IPS-15b (cell line): ENCODE data around the gene ATP10A.

Experiments used
- H3K27me3 ChIP-seq: one replicate; pipeline ENCODE4 v1.6.1; 2013; ENCODE audit warnings: low read length; ENCODE audit not compliant: control insufficient read depth, insufficient read depth
- H3K36me3 ChIP-seq: one replicate; pipeline ENCODE4 v1.6.1; 2013; ENCODE audit warnings: low read length; ENCODE audit not compliant: control insufficient read depth, insufficient read depth
- H3K4me1 ChIP-seq: one replicate; pipeline ENCODE4 v1.6.1; 2013; ENCODE audit warnings: mild to moderate bottlenecking, low read length; ENCODE audit not compliant: control insufficient read depth, insufficient read depth
- H3K4me3 ChIP-seq: one replicate; pipeline ENCODE4 v1.5.1; 2013; ENCODE audit warnings: low read depth, low read length
- H3K9ac ChIP-seq: one replicate; pipeline ENCODE4 v1.6.1; 2013; ENCODE audit warnings: low read depth, mild to moderate bottlenecking, low read length
- H3K9me3 ChIP-seq: one replicate; pipeline ENCODE4 v1.6.1; 2013; ENCODE audit warnings: mild to moderate bottlenecking, low read length; ENCODE audit not compliant: control insufficient read depth, insufficient read depth

The ATP10A gene

DNA sequence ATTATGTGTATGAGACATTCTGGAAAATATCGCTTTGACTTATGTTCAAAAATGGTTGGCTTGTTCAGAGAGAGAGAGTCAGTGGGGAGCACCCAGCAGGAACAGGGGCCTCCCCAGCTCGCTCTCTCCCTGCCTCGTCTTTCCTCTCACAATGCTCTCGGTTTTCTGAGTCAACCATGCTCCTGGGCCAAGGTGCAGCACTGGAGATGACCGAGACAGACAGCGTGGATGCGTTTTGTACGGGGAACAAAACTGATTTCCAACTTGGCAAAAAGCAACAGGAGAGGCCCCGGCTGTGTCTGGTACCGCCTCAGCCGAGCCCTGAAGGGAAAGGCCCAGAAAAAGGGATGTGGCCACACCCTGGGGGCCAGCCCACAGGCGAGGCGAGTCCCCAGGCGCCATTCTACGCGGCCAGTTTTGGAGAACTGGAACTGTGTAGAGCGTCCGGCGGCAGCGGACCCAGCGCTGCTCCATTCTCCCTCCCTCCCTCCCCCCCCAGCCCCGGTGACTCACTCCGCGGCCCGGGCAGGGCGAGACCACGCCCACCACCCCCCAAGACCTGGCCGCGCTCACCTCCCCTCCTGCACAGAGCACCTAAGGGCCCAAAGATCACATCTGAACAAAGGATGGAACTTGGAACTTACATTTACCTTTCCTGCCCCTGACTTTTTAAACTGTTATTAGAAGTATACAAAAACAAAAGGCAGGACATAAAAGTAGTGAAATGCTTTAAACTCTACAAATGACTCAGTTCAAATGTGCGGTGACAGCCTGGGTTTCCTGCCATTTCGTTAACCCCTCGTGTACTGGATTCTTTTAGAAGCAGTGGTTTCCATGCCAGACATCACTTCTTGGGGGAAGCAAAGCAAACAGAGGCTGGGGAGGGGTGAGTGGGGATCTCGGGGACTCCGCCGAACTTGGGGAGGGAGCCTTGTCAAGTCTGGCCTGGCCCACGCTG lies 12.7 kb downstream of the ATP10A start:
- H3K9ac ChIP-seq, result peak overlapping the region; percentile 74
- peak overlapping the region; percentile 56 for H3K4me3 ChIP-seq
- peaks cover 28% of the 10 kb centered on the region for H3K4me1 ChIP-seq
- no peaks in the 10 kb centered on the region for H3K36me3 ChIP-seq
- H3K9me3 ChIP-seq, result no peaks in the 10 kb centered on the region
- H3K27me3 ChIP-seq, result no peaks in the 10 kb centered on the region

- Histone ChIP-seq H3K4me1 (peaks cover 28% of the 10 kb centered on the region), H3K4me3 (peak overlapping the region; percentile 30), H3K36me3 (no peaks in the 10 kb centered on the region), H3K9me3 (no peaks in the 10 kb centered on the region), H3K27me3 (no peaks in the 10 kb centered on the region), H3K9ac (no peak overlapping the region)
These were observed 13.8 kb downstream of the ATP10A start for GRCh38 chr15:25849157-25849921.

GRCh38 chr15:25848784-25849156 lies 14.4 kb downstream of the ATP10A start:
- Histone ChIP-seq H3K4me1 (peaks cover 28% of the 10 kb centered on the region), H3K9ac (no peak overlapping the region)

DNA sequence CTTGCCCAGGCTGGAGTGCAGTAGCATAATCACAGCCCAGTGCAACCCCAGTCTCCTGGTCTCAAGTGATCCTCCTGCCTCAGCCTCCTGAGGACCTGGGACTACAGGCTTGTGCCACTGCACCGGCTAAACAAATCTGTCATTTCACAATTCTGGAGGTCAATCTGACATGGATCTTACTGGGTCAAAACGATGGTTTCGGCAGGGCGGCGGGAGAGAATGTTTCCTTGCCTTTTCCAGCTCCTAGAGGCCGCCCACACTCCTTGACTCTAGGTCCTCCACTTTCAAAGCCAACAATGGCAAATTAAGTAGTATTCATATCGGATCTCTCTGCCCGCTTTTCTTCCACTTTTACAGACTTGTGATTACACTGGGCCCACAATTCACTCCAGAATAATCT lies 14.8 kb downstream of the ATP10A start:
- no peaks in the 10 kb centered on the region for H3K27me3 ChIP-seq
- H3K4me1 ChIP-seq, result peaks cover 26% of the 10 kb centered on the region
- no peaks in the 10 kb centered on the region for H3K9me3 ChIP-seq
- no peak overlapping the region for H3K9ac ChIP-seq
- no peak overlapping the region for H3K4me3 ChIP-seq
- H3K36me3 ChIP-seq, result no peaks in the 10 kb centered on the region

More at GRCh38 chr15:25848784-25849156, 14.4 kb downstream of the ATP10A start:
- H3K36me3 ChIP-seq, result no peaks in the 10 kb centered on the region
- no peaks in the 10 kb centered on the region for H3K27me3 ChIP-seq
- peak overlapping the region; percentile 30 for H3K4me3 ChIP-seq
- no peaks in the 10 kb centered on the region for H3K9me3 ChIP-seq

DNA sequence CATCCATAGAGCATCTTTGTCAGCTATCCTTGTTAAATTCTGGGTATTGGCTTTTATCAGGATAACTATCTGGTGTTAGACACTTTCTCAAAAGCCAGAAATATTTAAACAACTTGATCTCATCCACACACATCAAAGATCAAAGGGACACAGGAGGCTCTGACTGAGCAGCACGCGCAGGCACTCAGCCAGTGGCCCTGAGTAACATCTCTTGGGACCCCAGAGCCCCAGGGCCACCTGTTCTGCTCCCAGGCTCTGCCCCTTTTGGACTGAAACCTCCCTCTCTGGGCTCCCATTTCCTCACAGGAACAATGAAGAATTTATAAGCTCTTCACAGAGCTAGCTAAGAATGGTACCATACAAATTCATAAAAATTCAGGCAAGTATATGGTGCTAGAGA lies 16.1 kb downstream of the ATP10A start:
- Histone ChIP-seq H3K4me1 (peaks cover 20% of the 10 kb centered on the region), H3K9ac (no peak overlapping the region), H3K27me3 (no peaks in the 10 kb centered on the region), H3K36me3 (no peaks in the 10 kb centered on the region), H3K4me3 (no peak overlapping the region), H3K9me3 (no peaks in the 10 kb centered on the region)

DNA sequence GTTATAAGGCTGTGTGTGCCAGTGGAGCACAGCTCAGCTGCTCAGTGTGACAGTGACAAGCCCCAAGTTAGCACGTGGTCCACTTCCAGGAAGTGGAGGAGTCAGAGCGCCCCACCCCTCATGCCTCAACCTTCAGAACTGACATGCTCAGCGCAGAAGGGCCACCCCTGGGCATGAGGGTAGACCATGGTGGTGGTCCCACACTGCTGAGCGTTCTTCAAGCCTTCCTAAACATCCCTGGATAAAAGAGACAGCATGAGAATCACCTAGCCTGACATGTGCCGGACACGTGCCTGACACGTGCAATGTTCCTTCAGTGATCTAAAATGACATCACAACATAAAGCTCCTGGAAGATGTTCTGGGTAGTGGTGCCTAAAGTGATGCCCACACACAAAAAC lies 16.8 kb downstream of the ATP10A start:
- H3K4me1 ChIP-seq, result peaks cover 20% of the 10 kb centered on the region
- no peak overlapping the region for H3K9ac ChIP-seq
- no peaks in the 10 kb centered on the region for H3K9me3 ChIP-seq
- H3K4me3 ChIP-seq, result no peak overlapping the region
- no peaks in the 10 kb centered on the region for H3K36me3 ChIP-seq
- H3K27me3 ChIP-seq, result no peaks in the 10 kb centered on the region

GRCh38 chr15:25844981-25845680 lies 18.0 kb downstream of the ATP10A start:
- peaks cover 20% of the 10 kb centered on the region for H3K4me1 ChIP-seq
- H3K9me3 ChIP-seq, result no peaks in the 10 kb centered on the region
- H3K9ac ChIP-seq, result no peak overlapping the region
- no peaks in the 10 kb centered on the region for H3K27me3 ChIP-seq
- H3K4me3 ChIP-seq, result no peak overlapping the region
- no peaks in the 10 kb centered on the region for H3K36me3 ChIP-seq

- H3K27me3 ChIP-seq, result no peaks in the 10 kb centered on the region
- H3K9ac ChIP-seq, result no peak overlapping the region
These were observed 18.6 kb downstream of the ATP10A start for GRCh38 chr15:25844542-25844941.

DNA sequence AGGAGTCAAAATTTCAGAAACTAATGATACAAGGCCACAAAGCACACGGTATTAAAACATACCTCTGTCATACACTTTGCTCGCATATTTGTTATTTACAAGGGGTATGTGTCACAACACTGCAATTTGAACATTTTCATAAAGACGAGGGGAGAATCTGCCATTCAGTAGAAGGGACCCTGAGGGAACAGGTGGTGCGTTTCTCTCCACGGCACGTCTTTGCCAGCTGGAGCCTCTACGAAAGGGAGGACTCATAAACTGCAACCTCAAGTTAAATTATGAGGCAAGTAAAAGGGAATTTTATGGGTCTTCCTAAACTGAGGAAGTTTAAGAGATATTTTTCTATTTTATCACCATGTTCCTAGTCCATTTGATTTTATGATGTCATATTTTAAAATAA lies 19.1 kb downstream of the ATP10A start:
- H3K9ac ChIP-seq, result no peak overlapping the region
- no peaks in the 10 kb centered on the region for H3K27me3 ChIP-seq
- no peaks in the 10 kb centered on the region for H3K36me3 ChIP-seq
- no peaks in the 10 kb centered on the region for H3K9me3 ChIP-seq
- H3K4me3 ChIP-seq, result no peak overlapping the region
- peaks cover 9% of the 10 kb centered on the region for H3K4me1 ChIP-seq

More at GRCh38 chr15:25844542-25844941, 18.6 kb downstream of the ATP10A start:
- no peaks in the 10 kb centered on the region for H3K36me3 ChIP-seq
- H3K9me3 ChIP-seq, result no peaks in the 10 kb centered on the region
- H3K4me3 ChIP-seq, result no peak overlapping the region
- peaks cover 14% of the 10 kb centered on the region for H3K4me1 ChIP-seq

GRCh38 chr15:25839638-25840156 lies 23.4 kb downstream of the ATP10A start:
- no peak overlapping the region for H3K4me3 ChIP-seq
- no peaks in the 10 kb centered on the region for H3K9me3 ChIP-seq
- no peak overlapping the region for H3K9ac ChIP-seq
- H3K36me3 ChIP-seq, result no peaks in the 10 kb centered on the region
- no peaks in the 10 kb centered on the region for H3K4me1 ChIP-seq
- no peaks in the 10 kb centered on the region for H3K27me3 ChIP-seq

DNA sequence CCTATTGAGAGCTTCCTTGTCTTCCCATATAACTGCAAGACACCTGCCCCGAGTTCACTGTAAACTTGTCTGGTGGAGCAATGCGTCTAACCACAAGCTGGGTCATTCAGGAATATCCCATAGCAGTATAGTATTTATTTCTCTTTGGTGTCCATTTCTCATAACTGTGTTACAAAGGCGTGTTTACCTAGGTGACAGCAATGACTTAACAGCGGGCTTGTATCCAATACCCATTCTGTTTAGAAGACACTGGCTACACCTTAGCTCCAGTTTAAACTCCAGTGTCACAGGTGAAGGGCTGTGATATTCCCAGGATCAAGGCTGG lies 24.3 kb downstream of the ATP10A start:
- no peaks in the 10 kb centered on the region for H3K4me1 ChIP-seq
- no peaks in the 10 kb centered on the region for H3K9me3 ChIP-seq
- no peaks in the 10 kb centered on the region for H3K36me3 ChIP-seq
- H3K27me3 ChIP-seq, result no peaks in the 10 kb centered on the region
- H3K4me3 ChIP-seq, result no peak overlapping the region
- no peak overlapping the region for H3K9ac ChIP-seq
